HG03060 (cell line): Measurements from ENCODE around the gene ENKUR.
A peak's percentile ranks its signal among the peaks of the same experiment; 100 is the strongest.
"Not testable (repeated sequence)": the region's sequence is repeated elsewhere in the genome, so short reads cannot be mapped to it uniquely, and the experiment has no call there.

Experiments used
- ATAC-seq: cut with Tn5 transposase; IDR thresholded peaks from one replicate; pipeline ENCODE4 v1.9.1; 2021; ENCODE audit warnings: low read depth, moderate number of reproducible peaks; ENCODE audit not compliant: unreplicated experiment

Gene ENKUR

DNA sequence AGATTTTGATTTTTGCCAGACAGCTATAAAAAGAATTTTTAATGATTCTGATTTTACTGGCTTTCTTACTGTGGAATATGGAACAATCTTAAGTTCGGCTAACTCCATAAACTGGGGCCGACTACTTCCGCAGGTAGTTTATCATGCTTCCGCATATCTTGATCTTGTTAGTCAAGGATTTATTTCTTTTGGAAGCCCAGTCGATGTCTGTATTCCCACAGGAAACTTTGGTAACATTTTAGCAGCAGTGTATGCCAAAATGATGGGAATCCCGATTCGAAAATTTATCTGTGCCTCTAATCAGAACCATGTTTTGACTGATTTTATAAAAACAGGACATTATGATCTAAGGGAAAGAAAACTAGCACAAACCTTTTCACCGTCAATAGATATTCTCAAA lies 8.6 kb upstream of the ENKUR start:
- ATAC-seq: no peak

DNA sequence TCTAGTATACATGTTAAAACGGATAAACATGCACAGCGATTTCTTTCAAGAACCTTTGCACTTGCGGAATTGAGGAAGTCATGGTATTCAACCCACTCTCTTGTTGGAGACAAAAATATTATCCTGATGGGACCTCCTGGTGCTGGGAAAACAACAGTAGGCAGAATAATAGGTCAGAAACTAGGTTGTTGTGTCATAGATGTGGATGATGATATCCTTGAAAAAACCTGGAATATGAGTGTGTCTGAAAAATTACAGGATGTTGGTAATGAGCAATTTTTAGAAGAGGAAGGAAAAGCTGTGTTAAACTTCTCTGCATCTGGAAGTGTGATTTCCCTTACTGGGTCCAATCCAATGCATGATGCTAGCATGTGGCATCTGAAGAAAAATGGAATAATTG lies 7.3 kb upstream of the ENKUR start:
- no peak for ATAC-seq

DNA sequence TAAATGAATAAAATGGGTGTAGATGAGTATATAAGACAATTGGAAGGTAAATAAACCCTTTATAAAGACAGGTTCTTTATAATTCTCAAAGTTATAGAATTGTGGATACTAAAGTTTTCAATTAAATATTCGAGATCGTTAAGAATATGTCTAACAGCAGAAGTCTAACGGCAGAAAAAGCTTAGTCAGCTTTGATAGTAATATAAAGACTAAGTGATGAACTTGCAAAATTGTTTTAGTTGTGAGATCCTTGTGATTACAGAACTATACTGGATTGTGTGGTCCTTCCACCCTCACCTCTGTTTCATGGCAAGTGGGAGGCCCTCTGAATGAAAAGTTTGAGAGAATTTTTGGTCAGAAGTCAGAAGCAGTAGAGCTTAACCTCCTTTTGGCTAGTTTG lies 2.7 kb upstream of the ENKUR start:
- ATAC-seq: no peak

DNA sequence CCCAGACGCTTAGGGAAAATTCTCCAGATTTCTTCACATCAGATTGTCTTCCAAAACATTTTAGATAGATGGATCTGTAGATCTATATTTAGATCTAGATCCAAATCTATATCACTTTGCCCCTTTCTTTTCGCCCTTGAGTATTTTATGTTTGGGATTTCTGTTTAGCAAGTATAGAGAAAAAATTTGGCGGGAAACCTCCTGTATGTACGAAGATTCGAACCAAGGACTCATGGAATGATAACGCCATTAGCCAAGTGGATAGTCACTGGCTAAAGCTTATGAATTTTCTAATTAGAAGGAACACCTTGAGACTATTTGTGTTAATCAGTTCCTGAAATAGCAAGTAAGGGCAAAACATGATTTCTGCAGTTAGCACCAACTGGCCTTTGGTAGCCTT lies 1.7 kb upstream of the ENKUR start:
- ATAC-seq: no peak

DNA sequence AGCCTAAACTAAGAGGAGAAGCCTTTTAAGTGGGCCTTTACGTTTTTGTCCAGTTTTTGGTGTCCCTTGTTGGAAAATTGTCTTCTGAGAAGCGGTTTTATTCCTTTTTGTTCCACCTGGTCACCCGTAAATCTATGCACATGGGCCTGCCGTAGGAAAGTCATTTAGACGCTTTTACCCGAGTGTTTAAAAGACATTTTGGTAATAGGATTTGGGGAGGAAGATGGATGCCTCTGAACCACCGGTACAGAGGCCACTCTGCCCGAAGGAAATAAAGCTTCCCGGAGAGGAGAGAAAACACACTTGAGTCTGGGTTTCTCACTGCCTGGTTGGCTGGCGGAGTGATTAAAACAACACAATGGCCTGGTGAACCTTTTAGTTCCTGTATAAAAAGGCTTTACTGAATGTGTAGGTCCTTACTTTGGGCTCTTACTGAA lies 1.2 kb upstream of the ENKUR start:
- ATAC-seq: no peak

DNA sequence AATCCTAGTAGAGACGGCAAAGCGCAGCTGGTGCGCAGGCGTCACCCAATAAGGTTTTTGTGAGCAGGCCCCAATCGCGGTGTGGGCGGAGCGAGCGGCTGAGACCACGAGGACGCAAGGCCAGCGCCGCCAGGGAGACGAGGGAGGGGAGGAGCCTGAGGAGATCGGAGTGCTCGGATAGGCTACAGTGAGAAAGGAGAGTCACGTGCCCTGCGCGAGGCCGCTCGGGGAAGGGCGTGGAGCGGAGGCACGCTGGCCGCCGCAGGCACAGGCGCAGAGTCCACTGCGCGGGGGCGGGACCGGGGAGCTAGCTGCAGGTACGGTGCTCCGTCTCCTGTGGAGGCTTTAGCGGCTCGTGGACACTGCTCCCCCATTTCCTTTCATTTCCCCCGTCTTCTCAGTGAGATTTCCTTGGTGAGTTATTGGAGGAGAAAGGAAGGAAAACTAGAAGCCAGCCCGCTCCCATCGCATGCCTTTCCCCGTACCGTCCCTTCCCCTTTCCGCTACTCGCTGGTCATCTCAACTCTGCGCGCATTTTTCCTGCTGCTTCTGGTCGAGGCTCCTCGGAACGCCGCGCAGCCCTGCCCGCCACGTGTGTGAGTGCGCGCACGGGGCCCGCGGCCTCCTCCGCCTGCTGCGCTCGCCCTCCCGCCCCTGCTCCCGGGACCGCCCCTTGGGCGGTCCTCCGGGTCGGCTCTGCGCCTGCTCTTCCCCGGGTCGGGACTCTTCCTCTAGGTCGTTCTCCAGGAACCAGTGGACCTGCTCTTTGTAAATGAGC lies 607 bp upstream of the ENKUR start, which contains the start of gene THNSL1:
TSS of gene THNSL1 (plus strand) at position 237 of the 778 bp plus-strand sequence. CDS start 6,612 bp downstream, outside the sequence.
- ATAC-seq: peak; percentile 97

DNA sequence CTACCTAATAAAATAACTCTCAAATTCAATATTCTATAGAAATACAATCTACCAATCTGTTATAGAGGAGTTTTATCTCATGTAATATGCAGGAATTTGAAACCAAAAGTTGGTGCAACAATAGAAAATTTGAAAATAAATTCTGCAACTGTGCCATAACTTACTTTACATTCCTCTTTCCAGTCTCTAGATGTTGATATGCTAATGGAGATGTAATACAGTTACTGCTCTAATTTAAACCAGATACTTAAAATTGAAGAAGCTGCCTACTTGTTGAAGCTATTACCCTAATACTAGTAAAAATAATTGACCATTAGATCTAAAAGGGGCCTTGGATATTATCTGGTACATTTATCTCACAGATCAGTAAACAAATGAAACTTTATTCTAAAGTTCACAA lies 1.4 kb downstream of the ENKUR start:
- ATAC-seq: no peak

DNA sequence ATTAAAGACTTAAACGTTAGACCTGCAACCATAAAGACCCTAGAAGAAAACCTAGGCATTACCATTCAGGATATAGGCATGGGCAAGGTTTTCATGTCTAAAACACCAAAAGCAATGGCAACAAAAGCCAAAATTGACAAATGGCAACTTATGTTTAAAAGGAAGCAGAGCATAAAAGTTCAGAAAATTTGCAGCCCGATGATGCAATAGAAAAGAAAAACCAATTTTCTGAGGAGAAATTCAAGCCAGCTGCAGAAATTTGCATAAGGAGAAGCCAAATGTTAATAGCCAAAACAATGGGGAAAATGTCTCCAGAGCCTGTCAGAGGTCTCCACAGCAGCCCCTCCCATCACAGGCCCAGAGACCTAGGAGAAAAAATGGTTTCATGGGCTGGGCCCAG lies 4.4 kb downstream of the ENKUR start:
- not testable (repeated sequence) for ATAC-seq

DNA sequence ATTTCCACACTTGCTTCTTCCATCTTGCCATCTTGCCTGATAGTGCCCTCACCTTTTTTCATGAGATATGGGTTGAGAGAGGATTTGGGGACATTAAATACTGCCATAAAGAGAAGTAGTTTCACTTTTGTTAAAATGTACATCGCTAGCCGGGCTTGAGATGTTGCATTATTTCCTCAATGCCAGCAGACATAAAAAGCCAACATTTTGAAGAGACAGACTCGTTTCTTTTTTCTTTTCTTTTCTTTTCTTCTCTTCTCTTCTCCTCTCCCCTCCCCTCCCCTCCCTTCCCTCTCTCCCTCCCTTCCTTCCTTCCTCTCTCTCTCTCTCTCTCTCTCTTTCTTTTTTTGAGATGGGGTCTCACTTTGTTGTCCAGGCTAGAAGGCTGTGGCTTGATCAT lies 17.9 kb downstream of the ENKUR start:
- no peak for ATAC-seq

DNA sequence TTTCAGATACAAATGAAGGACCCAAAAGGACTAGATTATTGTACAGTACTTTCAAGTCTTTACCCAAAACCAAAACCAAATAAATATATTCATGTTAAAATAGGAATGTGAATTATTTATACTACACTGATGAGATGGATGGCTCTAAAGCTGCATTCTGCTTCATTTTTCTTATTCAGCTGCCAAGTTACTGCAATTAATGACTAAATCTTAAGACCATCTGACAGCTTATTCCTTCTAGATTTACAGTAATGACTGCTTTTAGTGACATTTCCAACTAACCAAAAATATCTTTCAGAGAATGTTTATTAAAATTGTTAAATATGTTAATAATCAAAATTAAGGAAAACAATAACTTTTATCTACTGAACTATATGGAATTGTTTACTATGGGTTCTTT lies 20.9 kb downstream of the ENKUR start:
- no peak for ATAC-seq

DNA sequence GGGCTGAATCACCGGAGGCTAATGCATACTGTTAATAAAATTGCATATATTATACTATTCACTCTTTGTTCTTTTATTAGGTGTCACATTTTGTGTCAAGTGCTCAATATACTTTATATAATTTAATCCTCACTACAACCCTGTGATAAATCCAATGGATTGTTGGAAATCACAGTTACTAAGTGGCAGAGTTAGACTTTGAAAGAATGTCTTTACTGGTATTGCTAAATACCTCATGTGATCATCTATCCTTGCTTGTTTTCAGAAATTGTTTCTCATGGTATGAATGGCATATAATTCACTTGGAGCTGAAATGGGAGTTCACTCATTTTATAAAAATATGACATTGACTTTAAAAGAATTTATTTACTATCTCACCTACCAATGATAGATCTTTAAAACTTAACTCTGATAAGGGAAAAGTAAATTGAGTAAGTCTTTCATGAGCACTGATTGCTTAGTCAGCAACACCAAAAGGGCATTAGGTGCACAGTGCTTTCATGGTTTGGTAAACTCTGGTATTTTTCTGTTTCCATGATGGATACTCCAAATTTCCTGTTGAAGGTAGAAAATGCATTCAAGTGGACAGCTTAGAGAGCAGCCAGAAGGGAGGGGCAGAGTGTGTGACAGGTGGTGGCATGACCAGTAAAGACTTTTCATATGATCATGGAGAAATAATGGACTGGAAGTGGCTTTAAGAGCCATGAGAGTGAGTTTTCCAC lies 22.6 kb downstream of the ENKUR start:
- ATAC-seq: no peak

DNA sequence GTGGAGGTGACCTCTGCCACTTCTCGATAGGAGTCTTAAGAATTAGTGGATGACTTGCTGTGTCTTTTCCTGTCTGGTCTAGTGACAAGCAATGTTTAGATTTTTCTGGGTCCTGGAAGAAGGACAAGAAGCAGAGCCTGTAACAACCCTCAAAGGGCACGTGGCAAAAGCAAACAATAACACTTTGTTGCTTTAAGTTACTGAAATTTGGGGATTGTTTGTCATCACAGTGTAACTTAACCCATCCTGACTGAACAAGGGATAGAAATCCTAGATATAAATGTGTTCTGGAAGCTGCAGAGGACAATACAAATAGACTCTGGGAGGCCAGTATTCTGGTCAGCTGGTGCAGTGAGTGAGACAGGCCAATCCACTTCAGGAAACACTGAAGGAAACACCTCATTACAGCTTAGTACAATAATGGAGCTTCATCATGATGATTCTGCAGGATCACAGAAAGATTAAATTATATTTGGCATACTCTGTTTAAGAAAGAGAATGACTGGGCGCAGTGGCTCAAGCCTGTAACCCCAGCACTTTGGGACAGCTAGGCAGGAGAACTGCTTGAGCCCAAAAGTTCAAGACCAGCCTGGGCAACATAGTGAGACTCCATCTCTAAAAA lies 23.3 kb downstream of the ENKUR start:
- ATAC-seq: no peak

DNA sequence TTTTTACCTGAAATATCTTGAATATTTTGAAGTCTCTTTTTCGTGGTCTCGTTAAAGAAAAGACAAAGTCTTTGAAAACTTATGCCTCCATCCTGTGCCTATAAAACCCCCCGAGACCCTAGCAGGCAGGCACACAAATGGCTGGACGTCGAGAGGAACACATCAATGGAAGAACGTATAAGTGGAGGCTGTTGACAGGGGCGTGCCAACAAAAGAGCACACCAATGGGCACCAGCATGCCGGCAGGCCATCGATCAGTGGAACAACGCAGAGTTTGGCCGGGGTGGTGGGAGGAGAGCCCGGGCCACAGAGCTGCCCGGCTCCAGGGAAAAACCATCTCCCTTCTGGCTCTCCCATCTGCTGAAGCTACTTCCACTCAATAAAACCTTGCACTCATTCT lies 24.7 kb downstream of the ENKUR start:
- no peak for ATAC-seq

DNA sequence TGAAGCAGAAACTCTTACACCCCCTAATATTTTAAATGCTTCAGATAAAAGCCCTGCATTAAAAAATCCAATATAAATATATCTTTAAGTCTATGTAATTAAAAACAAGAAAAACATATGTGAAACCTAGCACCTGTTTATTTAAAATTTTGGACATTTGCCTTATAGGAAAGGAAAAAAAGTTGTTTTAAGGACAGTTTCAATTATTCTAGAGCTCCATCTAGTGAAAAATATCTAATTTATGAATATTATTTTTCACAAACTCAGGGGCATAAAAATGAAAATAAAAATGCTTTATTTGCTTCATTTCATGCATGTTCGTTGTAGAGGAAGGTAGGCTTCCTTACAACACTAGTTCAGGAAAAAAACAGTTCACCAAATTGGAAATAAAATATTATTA lies 26.1 kb downstream of the ENKUR start:
- ATAC-seq: no peak

DNA sequence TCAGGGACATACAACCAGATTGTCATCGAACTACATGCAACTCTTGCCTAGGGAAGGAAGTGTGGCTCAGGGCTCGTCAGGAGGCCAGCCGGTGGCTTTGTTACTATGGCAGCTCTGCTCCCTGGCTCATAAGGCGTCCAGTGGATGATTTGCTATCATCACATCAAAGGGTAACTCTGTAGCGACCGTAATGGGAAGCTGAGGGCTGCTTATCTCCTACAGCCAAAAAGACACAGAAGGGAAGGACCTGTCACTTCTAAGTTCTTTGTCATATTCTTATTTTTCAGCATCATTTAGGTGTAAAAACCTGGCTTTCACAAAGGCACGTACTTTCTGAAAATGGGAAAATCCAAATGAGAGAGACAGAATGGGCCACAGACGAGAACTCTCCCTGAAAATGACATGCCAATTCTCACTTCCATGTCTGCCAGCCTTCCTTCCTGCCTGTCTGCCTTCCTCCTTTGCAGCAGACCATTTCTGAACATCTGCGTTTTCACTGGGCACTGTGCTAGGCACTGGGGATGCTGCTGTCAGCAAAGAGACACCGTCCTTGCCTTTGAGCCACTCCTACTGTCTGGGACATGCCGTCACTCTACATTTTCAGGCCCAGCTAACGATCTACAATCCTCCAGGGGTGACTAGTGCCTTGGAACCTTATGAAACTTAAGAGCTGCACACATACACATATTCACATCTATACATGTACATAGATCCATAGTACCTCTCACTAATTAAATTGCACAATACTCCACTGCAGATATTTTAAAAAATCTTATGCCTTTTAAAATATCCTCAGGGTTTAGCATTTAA lies 26.9 kb downstream of the ENKUR start:
- ATAC-seq: no peak

DNA sequence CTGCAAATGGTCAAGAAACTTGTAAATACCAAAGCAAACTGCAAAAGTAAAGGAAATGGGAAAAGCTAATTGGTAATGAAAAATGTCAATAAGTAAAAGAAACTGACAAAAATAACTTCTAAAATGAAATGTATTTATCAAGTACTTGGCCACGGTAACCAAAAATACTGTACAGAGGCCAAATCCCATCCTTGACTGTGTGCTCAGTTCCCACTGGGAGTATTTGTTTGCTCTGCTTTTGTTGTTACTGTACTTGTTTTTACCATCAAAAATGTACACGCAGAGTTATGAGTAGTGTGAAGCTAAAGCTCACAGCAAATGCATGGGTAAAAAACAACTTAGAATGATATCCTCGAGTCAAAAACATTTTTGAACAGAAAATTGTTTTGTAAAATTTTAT lies 31.1 kb downstream of the ENKUR start:
- no peak for ATAC-seq

DNA sequence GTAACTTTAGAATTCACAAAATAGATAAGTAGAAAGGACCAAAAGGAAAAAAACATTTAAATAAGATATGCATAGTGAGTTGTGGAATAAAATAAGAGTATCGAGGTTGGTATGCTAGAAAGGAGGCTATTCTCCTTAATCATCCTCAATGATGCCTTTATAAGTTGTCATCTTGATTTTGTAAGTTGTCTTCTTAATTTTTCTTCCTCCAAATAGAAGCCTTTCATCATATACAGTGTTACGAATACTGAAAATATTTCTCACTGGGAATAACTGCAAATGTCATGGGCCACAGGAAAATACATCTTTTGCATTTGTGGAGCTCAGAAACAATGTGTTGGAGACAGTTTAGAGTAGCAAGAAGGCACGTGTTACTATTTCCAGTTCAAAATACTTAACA lies 32.0 kb downstream of the ENKUR start:
- no peak for ATAC-seq

DNA sequence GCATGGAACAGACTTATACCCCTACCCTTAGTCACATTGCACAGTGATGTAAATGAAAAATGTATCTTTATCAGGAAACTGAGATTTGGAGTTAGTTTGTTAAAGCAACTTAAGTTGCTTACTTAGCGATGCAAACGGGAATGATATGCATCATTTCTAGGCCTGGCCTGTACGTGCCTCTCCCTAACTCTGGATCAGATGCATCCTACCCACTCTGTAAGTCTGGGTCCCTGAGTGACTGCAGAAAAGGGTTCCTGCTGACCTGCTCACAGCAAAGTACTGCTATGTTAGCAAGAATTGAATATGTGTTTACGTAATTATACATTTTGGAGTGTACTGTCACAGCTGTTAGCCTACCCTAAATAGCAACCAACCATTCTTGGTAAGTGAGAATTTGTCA lies 32.8 kb downstream of the ENKUR start:
- ATAC-seq: no peak

DNA sequence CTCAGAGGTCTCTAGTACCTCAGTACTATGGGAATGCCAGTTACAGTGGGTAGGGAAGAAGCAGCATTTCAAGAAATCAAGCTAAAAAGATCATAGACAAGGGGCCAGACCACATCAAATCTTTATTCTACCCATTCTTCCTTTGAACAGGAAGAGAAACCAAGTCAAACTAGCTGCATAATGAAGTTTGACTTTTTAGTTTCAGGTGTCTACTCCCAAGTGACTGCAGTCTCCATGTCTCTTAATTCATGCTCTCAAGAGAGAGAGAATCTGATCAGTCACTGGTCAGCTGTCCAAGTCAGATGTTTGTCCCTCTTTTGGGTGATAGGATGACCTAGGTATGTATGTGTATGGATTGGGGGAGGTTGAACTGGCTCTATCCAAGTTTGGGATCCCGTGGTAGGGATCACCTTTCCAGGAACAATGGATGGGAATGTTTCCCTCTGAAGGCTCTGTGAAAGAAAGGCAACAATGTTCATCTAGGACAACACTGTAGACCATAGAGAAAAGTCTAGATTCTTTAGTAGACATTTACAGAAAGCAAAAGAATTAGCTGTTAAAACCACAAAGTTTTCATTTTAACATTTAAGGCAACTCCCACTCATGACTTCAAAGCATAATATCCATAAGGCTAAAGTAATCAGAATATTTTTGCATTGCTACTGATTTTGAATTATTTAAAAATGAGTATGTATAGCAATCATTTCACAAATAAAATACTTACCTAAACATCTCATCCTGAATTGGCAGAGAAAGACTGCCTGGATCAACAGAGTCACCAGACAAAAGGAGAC lies 33.4 kb downstream of the ENKUR start:
- ATAC-seq: peak; percentile 43

DNA sequence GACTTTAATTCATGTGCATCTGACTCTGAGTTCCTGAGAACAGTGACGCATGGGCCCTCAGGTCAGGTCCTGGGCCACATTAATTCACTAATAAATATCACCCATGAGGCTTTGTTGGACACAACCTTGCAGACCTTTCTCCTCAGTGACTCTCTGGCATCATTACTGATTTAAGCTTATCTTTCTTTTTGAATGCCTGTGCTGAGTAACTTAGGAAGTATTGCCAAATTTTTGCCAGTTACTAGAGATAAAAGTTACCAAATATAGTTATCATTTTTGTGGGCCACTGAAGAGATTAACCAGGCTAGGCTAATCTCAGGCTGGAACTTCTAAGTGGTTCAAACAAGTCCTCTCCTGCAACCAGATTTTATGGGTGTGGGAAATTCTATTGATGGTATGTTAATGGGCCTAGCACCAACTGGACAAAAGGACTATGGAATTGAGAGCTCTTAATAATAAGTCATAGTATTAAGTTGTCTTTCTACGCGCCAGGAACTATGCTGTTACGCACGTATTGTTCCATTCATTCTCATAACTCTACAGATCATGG lies 34.7 kb downstream of the ENKUR start:
- ATAC-seq: no peak
